Measurements from ENCODE around the gene SPAG6.

DNA sequence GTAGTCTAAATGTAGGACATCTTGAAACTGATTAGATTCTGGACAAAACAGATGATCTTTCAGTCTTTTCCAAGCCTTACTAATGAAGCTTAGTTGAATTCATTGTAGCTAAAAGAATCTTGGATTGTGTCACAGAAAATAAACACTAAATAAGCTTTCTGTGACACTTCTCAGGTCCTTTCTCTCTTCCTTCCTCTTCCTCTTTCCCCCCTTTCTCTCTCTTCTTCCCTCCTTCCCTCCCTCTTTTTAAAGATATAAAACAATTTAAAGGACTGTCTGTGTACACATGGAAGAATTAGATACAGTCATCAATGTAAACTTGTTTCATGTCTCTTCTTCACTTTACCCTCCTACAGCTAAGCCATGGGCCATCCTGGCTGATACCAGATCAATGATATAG lies 34.4 kb upstream of the SPAG6 start:
- TF ChIP-seq, protein P1, sequence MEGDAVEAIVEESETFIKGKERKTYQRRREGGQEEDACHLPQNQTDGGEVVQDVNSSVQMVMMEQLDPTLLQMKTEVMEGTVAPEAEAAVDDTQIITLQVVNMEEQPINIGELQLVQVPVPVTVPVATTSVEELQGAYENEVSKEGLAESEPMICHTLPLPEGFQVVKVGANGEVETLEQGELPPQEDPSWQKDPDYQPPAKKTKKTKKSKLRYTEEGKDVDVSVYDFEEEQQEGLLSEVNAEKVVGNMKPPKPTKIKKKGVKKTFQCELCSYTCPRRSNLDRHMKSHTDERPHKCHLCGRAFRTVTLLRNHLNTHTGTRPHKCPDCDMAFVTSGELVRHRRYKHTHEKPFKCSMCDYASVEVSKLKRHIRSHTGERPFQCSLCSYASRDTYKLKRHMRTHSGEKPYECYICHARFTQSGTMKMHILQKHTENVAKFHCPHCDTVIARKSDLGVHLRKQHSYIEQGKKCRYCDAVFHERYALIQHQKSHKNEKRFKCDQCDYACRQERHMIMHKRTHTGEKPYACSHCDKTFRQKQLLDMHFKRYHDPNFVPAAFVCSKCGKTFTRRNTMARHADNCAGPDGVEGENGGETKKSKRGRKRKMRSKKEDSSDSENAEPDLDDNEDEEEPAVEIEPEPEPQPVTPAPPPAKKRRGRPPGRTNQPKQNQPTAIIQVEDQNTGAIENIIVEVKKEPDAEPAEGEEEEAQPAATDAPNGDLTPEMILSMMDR (IDR thresholded peaks at IDR 0.05), result no peak
- TF ChIP-seq POLR2A (IDR thresholded peaks at IDR 0.05), result no peak

Measured in uterus (tissue), 2 donors.